GM19240 (cell line): ENCODE results near the gene PELI3.
"Not testable (repeated sequence)": the region's sequence is repeated elsewhere in the genome, so short reads cannot be mapped to it uniquely, and the experiment has no call there.

ENCODE experiments used
- DNase-seq: peaks from one replicate; pipeline ENCODE4 v3.0.0; 2011; ENCODE audit warnings: low spot score; ENCODE audit not compliant: insufficient read length

Gene PELI3

GRCh38 chr11:66443602-66444001 is 23.1 kb upstream of the PELI3 start:
- no peak for DNase-seq

- DNase-seq: no peak
Measured at GRCh38 chr11:66447012-66447411, 19.7 kb upstream of the PELI3 start.

- DNase-seq: no peak
Measured at GRCh38 chr11:66448523-66448922, 18.2 kb upstream of the PELI3 start.

- no peak for DNase-seq
Measured at GRCh38 chr11:66450560-66450959, 16.1 kb upstream of the PELI3 start.

- no peak for DNase-seq
Measured at GRCh38 chr11:66451663-66452062, 15.0 kb upstream of the PELI3 start.

GRCh38 chr11:66454247-66454646 is 12.5 kb upstream of the PELI3 start:
- DNase-seq: no peak

GRCh38 chr11:66454828-66455227 is 11.9 kb upstream of the PELI3 start:
- DNase-seq: no peak

GRCh38 chr11:66457826-66458225 is 8.9 kb upstream of the PELI3 start:
- no peak for DNase-seq

GRCh38 chr11:66459138-66459778 is 7.4 kb upstream of the PELI3 start:
- DNase-seq: no peak

GRCh38 chr11:66462010-66462409 is 4.7 kb upstream of the PELI3 start:
- DNase-seq: no peak

- no peak for DNase-seq
Measured at GRCh38 chr11:66462911-66463310, 3.8 kb upstream of the PELI3 start.

GRCh38 chr11:66464116-66464515 is 2.6 kb upstream of the PELI3 start:
- not testable (repeated sequence) for DNase-seq

GRCh38 chr11:66464916-66465315 is 1.8 kb upstream of the PELI3 start:
- no peak for DNase-seq

GRCh38 chr11:66465373-66466224 is 1.1 kb upstream of the PELI3 start:
- DNase-seq: no peak

- peak; percentile 46 for DNase-seq
Measured at GRCh38 chr11:66467034-66467659, 442 bp downstream of the PELI3 start.

GRCh38 chr11:66467756-66468155 is 1.1 kb downstream of the PELI3 start:
- no peak for DNase-seq

- DNase-seq: no peak
Measured at GRCh38 chr11:66468691-66469090, 2.0 kb downstream of the PELI3 start.

GRCh38 chr11:66469441-66469840 is 2.7 kb downstream of the PELI3 start:
- DNase-seq: no peak

GRCh38 chr11:66470015-66470414 is 3.3 kb downstream of the PELI3 start:
- DNase-seq: no peak

- DNase-seq: no peak
Measured at GRCh38 chr11:66471142-66471541, 4.4 kb downstream of the PELI3 start.

GRCh38 chr11:66472054-66472453 is 5.3 kb downstream of the PELI3 start:
- no peak for DNase-seq

- DNase-seq: no peak
Measured at GRCh38 chr11:66473167-66473566, 6.5 kb downstream of the PELI3 start.
